ENCODE results near the gene MOSPD2. TPM values are rescaled to one million over a fixed set of nuclear protein-coding genes. Genes with fewer than 3 reads are reported as not detected.

MOSPD2 gene
- total and polyA plus RNA-seq, 4 donors, result 5.5 to 48.9 (median 15.4) TPM

- Histone ChIP-seq H3K27me3 (ENCODE audit: control insufficient read depth in 3 of 3, insufficient read depth in 3 of 3, low read length in 2 of 3) (peaks cover 0 to 30% (median 6%) of the 10 kb centered on the region in 3 donors), H3K27ac (ENCODE audit: low read depth in 1 of 2, low read length in 1 of 2) (no peak overlapping the region), H3K9ac (ENCODE audit: insufficient read depth in 1 of 2, low read length in 2 of 2) (no peak overlapping the region), H3K36me3 (ENCODE audit: control insufficient read depth in 4 of 4, insufficient read depth in 4 of 4, low read length in 4 of 4) (peaks cover 3 to 10% (median 7%) of the 10 kb centered on the region in 4 donors), H3K9me3 (ENCODE audit: control insufficient read depth in 4 of 4, insufficient read depth in 3 of 4, low read length in 3 of 4) (no peaks in the 10 kb centered on the region), H3K4me1 (ENCODE audit: control insufficient read depth in 5 of 5, insufficient read depth in 5 of 5, low read length in 5 of 5) (no peaks in the 10 kb centered on the region), H3K4me3 (no peak overlapping the region)
- ATAC-seq (ENCODE audit: insufficient read depth, low FRiP score) (no peak), DNase-seq (no peak)
- WGBS, 2 donors, result 86 to 95% methylated on average over 2 of the region's 2 CpGs
- no peak for TF ChIP-seq CTCF (IDR thresholded peaks at IDR 0.05; ENCODE audit: control extremely low read depth, extremely low read depth)
Observed at GRCh38 chrX:14913241-14913640, 40.0 kb downstream of the MOSPD2 start.

GRCh38 chrX:14915596-14915995, 42.4 kb downstream of the MOSPD2 start:
- H3K27me3 ChIP-seq (ENCODE audit: control insufficient read depth in 3 of 3, insufficient read depth in 3 of 3, low read length in 2 of 3), result peaks cover 0 to 33% (median 4%) of the 10 kb centered on the region in 3 donors
- H3K36me3 ChIP-seq (ENCODE audit: control insufficient read depth in 4 of 4, insufficient read depth in 4 of 4, low read length in 4 of 4), result peaks cover 6 to 10% (median 8%) of the 10 kb centered on the region in 4 donors
- WGBS, 2 donors, result 89 to 96% methylated on average over 3 of the region's 3 CpGs
- ATAC-seq (ENCODE audit: insufficient read depth, low FRiP score), result no peak
- H3K9me3 ChIP-seq (ENCODE audit: control insufficient read depth in 4 of 4, insufficient read depth in 3 of 4, low read length in 3 of 4), result no peaks in the 10 kb centered on the region
- H3K4me1 ChIP-seq (ENCODE audit: control insufficient read depth in 5 of 5, insufficient read depth in 5 of 5, low read length in 5 of 5), result no peaks in the 10 kb centered on the region
- TF ChIP-seq CTCF (IDR thresholded peaks at IDR 0.05; ENCODE audit: control extremely low read depth, extremely low read depth), result no peak
- DNase-seq, result no peak
- no peak overlapping the region for H3K4me3 ChIP-seq
- no peak overlapping the region for H3K27ac ChIP-seq (ENCODE audit: low read depth in 1 of 2, low read length in 1 of 2)
- no peak overlapping the region for H3K9ac ChIP-seq (ENCODE audit: insufficient read depth in 1 of 2, low read length in 2 of 2)

GRCh38 chrX:14916017-14916674, 42.9 kb downstream of the MOSPD2 start:
- Histone ChIP-seq H3K27me3 (ENCODE audit: control insufficient read depth in 3 of 3, insufficient read depth in 3 of 3, low read length in 2 of 3) (peaks cover 0 to 32% (median 4%) of the 10 kb centered on the region in 3 donors), H3K9ac (ENCODE audit: insufficient read depth in 1 of 2, low read length in 2 of 2) (no peak overlapping the region), H3K4me3 (no peak overlapping the region), H3K9me3 (ENCODE audit: control insufficient read depth in 4 of 4, insufficient read depth in 3 of 4, low read length in 3 of 4) (no peaks in the 10 kb centered on the region), H3K27ac (ENCODE audit: low read depth in 1 of 2, low read length in 1 of 2) (no peak overlapping the region), H3K36me3 (ENCODE audit: control insufficient read depth in 4 of 4, insufficient read depth in 4 of 4, low read length in 4 of 4) (peaks cover 6 to 8% (median 7%) of the 10 kb centered on the region in 4 donors), H3K4me1 (ENCODE audit: control insufficient read depth in 5 of 5, insufficient read depth in 5 of 5, low read length in 5 of 5) (no peaks in the 10 kb centered on the region)
- 70 to 90% methylated on average over 3 of the region's 3 CpGs for WGBS, 2 donors
- DNase-seq (no peak), ATAC-seq (ENCODE audit: insufficient read depth, low FRiP score) (no peak)
- TF ChIP-seq CTCF (IDR thresholded peaks at IDR 0.05; ENCODE audit: control extremely low read depth, extremely low read depth), result no peak

All from lung (tissue), 12 donors.